Hematopoietic multipotent progenitor cell (in vitro differentiated cells): ENCODE results near the gene OVCA2. TPM values are rescaled to one million over a fixed set of nuclear protein-coding genes. Genes with fewer than 3 reads are reported as not detected.
"Not testable (repeated sequence)": the region's sequence is repeated elsewhere in the genome, so short reads cannot be mapped to it uniquely, and the experiment has no call there.

ENCODE experiments used
- DNase-seq, 3 donors: peaks; one replicate each; pipeline ENCODE4 v3.0.0-alpha.2; 2011 to 2015; ENCODE audit warnings: low read depth in 2 of 3, low spot score in 2 of 3
- total RNA-seq: library from RNA; depleted of rRNA; stranded (reverse); fragments of >200 nt; gene quantifications from one replicate; pipeline ENCODE4 v1.2.3, GENCODE V29; 2012

Gene OVCA2
- total RNA-seq, 1 donor = 18.9 TPM

DNA sequence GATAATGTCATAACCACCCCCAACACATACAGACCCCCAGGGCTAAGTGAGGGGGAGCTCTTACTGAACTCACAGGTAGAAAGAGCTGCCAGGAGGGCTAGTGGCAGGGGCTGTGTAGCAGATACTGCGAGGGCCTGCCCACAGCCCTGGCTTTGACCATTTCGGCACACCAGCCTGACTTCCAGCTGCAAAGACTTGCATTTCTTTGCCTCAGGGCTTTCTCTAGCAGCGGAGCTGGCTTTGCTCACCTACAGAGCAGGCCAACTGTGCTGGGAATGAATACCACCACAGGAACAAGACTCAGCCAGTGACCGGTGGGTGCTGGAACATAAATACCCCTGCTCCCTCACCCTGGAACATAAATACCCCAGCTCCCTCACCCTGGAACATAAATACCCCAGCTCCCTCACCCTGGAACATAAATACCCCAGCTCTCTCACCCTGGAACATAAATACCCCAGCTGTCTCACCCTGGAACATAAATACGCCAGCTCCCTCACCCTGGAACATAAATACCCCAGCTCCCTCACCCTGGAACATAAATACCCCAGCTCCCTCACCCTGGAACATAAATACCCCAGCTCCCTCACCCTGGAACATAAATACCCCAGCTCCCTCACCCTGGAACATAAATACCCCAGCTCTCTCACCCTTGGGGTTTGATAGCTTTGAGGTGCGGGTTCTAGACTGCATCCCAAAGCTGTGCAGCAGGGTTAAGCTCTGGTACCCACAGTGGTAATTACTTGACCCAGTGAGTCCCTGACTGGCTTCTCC lies 28.4 kb upstream of the OVCA2 start:
- DNase-seq = not testable (repeated sequence)

GRCh38 chr17:2013994-2014317 lies 27.9 kb upstream of the OVCA2 start:
- DNase-seq = no peak

- DNase-seq = no peak
Observed at GRCh38 chr17:2015314-2015713, 26.5 kb upstream of the OVCA2 start.

DNA sequence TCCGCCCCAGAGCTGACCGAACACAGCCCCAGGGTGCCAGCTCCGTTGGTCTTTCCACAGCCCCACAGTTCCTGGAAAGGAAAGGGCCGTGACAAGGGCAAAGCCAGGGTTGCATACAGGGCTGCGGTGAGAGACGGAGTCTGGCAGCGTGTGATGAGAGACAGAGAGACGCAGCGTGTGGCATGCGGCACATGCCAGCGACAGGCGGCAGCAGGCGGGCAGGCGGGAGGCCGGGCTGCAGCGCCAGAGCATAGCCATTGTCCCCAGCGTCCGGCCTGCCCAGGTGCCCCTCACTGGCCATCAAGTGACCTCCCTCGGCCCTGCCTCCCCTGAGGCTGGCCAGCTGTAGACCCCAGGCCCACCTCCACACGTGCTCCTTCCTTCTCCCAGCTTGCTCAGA lies 25.3 kb upstream of the OVCA2 start:
- no peak for DNase-seq

GRCh38 chr17:2017274-2017941 lies 24.4 kb upstream of the OVCA2 start:
- no peak for DNase-seq

- no peak for DNase-seq
Observed at GRCh38 chr17:2018716-2019510, 22.9 kb upstream of the OVCA2 start.

DNA sequence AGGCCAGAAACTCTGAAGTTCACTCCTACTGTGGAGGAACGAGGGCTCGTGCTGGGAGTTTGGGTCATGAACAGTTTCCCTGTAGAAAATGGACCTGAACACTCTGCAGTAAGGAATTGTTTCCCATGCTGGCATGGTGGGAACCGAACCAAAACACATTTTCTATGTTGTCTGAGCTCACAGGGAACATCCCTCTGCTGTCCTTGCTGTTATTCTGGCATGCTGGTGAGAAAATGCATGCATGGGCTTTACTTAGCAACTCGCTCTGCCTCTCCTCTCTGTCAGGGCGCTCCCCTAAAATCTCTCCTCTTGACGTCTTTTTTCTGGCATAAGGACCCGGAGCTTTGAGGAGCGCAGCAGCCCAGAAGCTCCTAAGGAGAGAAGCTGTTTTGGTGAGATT lies 22.1 kb upstream of the OVCA2 start:
- DNase-seq = no peak

- DNase-seq = no peak
Observed at GRCh38 chr17:2020721-2021120, 21.1 kb upstream of the OVCA2 start.

GRCh38 chr17:2022647-2023240 lies 19.1 kb upstream of the OVCA2 start:
- no peak for DNase-seq

DNA sequence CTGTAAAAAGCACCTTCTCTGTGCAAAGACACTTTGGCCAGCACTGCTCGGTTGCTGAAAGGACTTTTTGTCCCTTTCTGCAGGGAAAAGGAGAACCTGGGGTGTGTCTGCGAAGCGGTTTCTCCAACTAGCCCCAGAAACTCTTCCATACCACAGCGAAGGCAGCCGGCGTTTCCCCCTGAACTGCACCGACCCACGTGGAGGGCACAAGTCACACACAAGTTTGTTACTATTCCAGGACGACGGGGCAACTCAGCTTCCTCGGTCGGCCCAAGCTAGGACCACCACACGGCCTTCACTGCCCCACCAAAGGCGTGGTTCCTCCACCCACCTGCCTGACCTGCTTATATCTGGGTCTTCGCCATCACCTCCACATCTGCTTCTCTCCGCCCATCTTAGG lies 18.6 kb upstream of the OVCA2 start:
- no peak for DNase-seq

GRCh38 chr17:2023692-2024571 lies 17.9 kb upstream of the OVCA2 start:
- peak in 2 of 3 donors; percentile 84 to 90 for DNase-seq

DNA sequence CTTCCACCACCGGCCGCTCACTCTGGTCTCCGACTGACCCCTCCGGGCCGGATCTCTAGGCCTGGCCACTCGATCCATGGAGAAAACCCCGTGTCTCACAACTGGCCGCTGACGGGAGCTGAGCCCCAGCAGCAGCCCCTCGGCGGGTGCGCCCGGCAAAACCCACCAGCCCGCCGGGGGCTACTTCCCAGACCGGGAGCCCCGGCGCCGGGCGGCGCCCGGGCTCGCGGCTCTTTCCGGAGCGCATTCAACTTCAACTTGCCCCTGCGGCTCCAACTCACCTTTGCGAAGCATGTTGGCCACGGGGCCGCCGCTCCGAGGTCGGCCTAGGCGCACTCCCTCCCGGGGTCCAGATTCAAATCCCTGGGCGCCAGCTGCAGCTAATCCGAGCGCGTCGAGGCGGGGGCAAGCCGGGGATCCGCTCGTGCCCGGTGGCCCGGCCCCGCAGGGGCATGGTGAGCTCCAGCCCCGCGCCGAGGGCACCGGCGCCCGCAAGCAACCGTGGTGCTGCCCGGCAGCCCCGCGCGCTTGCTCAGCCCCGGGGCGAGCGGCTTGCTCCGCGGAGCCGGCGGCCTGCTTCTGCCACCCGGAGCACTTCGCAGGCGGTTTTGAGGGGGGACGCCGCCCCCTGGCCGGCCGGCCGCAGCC lies 17.1 kb upstream of the OVCA2 start:
- no peak for DNase-seq

GRCh38 chr17:2025220-2025621 lies 16.6 kb upstream of the OVCA2 start, which contains the start of gene RTN4RL1:
RTN4RL1 (minus strand) TSS chr17:2025334; CDS start chr17:2024865, 469 bp downstream.
- DNase-seq = peak; percentile 46 to 69 (median 59)

GRCh38 chr17:2025622-2026309 lies 16.1 kb upstream of the OVCA2 start:
- peak in 2 of 3 donors; percentile 56 to 62 for DNase-seq

- no peak for DNase-seq
Observed at GRCh38 chr17:2027528-2028233, 14.1 kb upstream of the OVCA2 start.

DNA sequence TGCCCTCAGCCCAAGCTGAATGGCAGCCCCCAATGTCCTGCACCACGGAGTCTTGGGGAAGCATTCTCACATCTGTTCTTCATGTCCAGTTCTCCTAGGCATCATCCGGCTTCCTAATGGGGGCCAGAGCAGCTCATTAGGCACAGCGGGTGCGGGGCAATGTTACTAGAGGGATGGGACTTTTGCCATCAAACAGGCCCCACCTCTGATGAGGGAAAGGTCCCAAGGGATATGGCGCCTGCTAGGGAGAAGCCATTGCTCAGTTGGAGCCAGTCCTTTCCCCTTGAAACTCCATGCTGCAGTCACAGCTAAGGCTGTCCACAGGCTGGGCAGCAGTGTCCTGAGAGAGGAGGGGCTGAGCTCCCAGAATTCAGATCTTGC lies 13.6 kb upstream of the OVCA2 start:
- DNase-seq = no peak

DNA sequence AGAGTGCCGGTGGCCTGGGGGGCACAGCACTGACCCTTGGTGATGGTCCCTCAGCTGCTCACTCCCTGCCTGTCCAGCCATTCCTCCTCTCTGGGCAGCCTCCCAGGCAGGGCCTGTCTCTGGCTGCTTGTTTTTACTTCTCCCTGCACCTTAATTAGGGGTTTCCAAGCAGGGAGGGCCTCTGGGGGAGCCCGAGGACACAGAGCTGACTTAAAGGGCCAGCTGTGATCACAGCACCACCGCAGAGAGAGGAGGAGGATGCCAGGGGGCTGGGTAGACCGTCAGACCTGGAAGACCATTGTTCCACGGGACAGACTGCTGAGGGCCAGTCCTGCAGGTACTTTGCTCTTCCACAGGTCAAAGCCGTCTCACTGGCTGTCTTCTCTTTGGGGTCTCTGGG lies 13.1 kb upstream of the OVCA2 start:
- DNase-seq = peak in 1 of 3 donors; percentile 40
